Liver (tissue), 6 donors: ENCODE measurements around the gene KCNN1. TPM values are rescaled to one million over a fixed set of nuclear protein-coding genes. Genes with fewer than 3 reads are reported as not detected.

Experiments used
- EGR1 ChIP-seq, 2 donors: IDR thresholded peaks; 2 replicates each; pipeline ENCODE4 v1.6.1; 2016 to 2018; ENCODE audit warnings: antibody characterized with exemption in 2 of 2, low read depth in 2 of 2
- HNF4G ChIP-seq: IDR thresholded peaks from 2 replicates; pipeline ENCODE4 v1.6.1; 2016; ENCODE audit warnings: antibody characterized with exemption
- NR2F2 ChIP-seq: IDR thresholded peaks from 2 replicates; pipeline ENCODE4 v1.6.1; 2016; ENCODE audit warnings: antibody characterized with exemption
- RXRA ChIP-seq, 2 donors: IDR thresholded peaks; 2 replicates each; pipeline ENCODE4 v1.6.1; 2017 to 2018; ENCODE audit warnings: antibody characterized with exemption in 2 of 2, mild to moderate bottlenecking in 1 of 2
- polyA plus RNA-seq, 2 donors: library from polyadenylated mRNA; stranded (reverse) in 1 of 2; unstranded in 1 of 2; fragments of 200-250 nt in 1 of 2; fragments of >200 nt in 1 of 2; fragmentation: Nextera tagmentation in 1 of 2; extraction: Ambion mirVana in 1 of 2; gene quantifications; one replicate each; pipeline versions ENCODE4 v1.2.1 to v1.2.3, GENCODE V29; 2013 to 2015
- small RNA-seq: library from RNA; depleted of rRNA; stranded (forward); fragments of <200 nt; gene quantifications from one replicate; pipeline ENCODE3, GENCODE V24; 2014
- total RNA-seq, 2 donors: library from RNA; depleted of rRNA; stranded (reverse); fragments of >200 nt; gene quantifications; one replicate each; pipeline ENCODE4 v1.2.3, GENCODE V29; 2014
- donor health status: healthy.
- donor health status: healthy.
- donor health status: healthy.

The KCNN1 gene
- total and polyA plus RNA-seq, 4 donors: 0.05 to 0.08 (median 0.05) TPM; not detected in 1

DNA sequence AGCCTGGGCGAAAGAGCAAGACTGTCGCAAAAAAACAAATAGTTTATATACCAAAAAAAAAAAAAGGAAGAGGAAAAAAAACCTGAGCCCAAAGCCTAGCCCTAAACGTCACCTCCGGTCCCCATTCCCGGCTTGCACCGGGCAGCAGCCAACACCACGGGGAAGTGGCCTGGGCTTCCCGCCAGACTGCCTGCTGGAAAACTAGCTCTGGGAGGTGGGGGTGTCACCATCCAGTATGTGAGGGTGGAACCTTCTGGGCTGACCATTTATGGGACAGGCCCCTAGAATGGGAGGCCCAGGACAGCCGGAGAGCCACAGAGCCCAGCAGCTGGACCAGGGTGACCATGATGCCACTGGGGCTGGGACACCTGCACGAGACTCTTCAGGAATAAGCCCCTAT lies 82.5 kb downstream of the KCNN1 start (continued):
- TF ChIP-seq RXRA (IDR thresholded peaks at IDR 0.05) (peak; percentile 22 to 86), EGR1 (IDR thresholded peaks at IDR 0.05; ENCODE audit: low read depth in 2 of 2) (peak in 1 of 2 donors; percentile 91), HNF4G (no peak), NR2F2 (no peak)

Small RNA genes lying within 50 kb of the gene (small RNA-seq; reads per million reads assigned to genes)
- gene RNA5SP468: not detected

Other genes with a start within 250 kb of the KCNN1 start
- gene MAP1S, start 247.6 kb upstream of the KCNN1 start, total RNA-seq: 10 to 100 TPM in 1 of 2 donors, 1 to 10 TPM in 1; 8.2 to 20.3 TPM
- gene MAP1S, start 247.6 kb upstream of the KCNN1 start, polyA plus RNA-seq: 10 to 100 TPM in 1 of 2 donors, 1 to 10 TPM in 1; 8.2 to 12.9 TPM
- 1 to 10 TPM; 2.1 to 2.8 TPM for gene FCHO1, start 215.6 kb upstream of the KCNN1 start, total RNA-seq
- gene FCHO1, start 215.6 kb upstream of the KCNN1 start, polyA plus RNA-seq: 1 to 10 TPM in 1 of 2 donors, under 1 TPM in 1; 0.69 to 1.3 TPM
- 1 to 10 TPM in 1 of 2 donors, under 1 TPM in 1; 0.14 to 1.0 TPM for gene B3GNT3, start 172.0 kb upstream of the KCNN1 start, total RNA-seq
- gene B3GNT3, start 172.0 kb upstream of the KCNN1 start, polyA plus RNA-seq: 1 to 10 TPM; 1.1 to 2.1 TPM
- gene INSL3, start 145.6 kb upstream of the KCNN1 start, total RNA-seq: not detected
- gene INSL3, start 145.6 kb upstream of the KCNN1 start, polyA plus RNA-seq: under 1 TPM in 1 of 2 donors, not detected in 1; 0.22 TPM
- gene JAK3, start 119.1 kb upstream of the KCNN1 start, total RNA-seq: 1 to 10 TPM; 4.4 to 7.1 TPM
- gene JAK3, start 119.1 kb upstream of the KCNN1 start, polyA plus RNA-seq: 1 to 10 TPM in 1 of 2 donors, under 1 TPM in 1; 0.87 to 1.7 TPM
- gene RPL18A, start 107.2 kb upstream of the KCNN1 start, total RNA-seq: 100 to 1,000 TPM; 452 to 468 TPM
- 100 to 1,000 TPM; 487 to 870 TPM for gene RPL18A, start 107.2 kb upstream of the KCNN1 start, polyA plus RNA-seq
- gene SLC5A5, start 95.2 kb upstream of the KCNN1 start, total RNA-seq: under 1 TPM in 1 of 2 donors, not detected in 1; 0.09 TPM
- not detected for gene SLC5A5, start 95.2 kb upstream of the KCNN1 start, polyA plus RNA-seq
- gene CCDC124, start 34.1 kb upstream of the KCNN1 start, total RNA-seq: 10 to 100 TPM; 15.8 to 21.1 TPM
- gene CCDC124, start 34.1 kb upstream of the KCNN1 start, polyA plus RNA-seq: 10 to 100 TPM; 43.0 to 59.3 TPM
- gene ARRDC2, start 41.1 kb downstream of the KCNN1 start, total RNA-seq: 10 to 100 TPM in 1 of 2 donors, 1 to 10 TPM in 1; 7.6 to 32.3 TPM
- gene ARRDC2, start 41.1 kb downstream of the KCNN1 start, polyA plus RNA-seq: 1 to 10 TPM; 2.7 to 5.3 TPM
- gene IL12RB1, start 119.8 kb downstream of the KCNN1 start, total RNA-seq: 1 to 10 TPM; 1.3 to 2.4 TPM
- under 1 TPM; 0.43 to 0.90 TPM for gene IL12RB1, start 119.8 kb downstream of the KCNN1 start, polyA plus RNA-seq
- 10 to 100 TPM in 1 of 2 donors, 1 to 10 TPM in 1; 8.6 to 10.6 TPM for gene MAST3, start 130.7 kb downstream of the KCNN1 start, total RNA-seq
- 1 to 10 TPM; 4.3 to 4.7 TPM for gene MAST3, start 130.7 kb downstream of the KCNN1 start, polyA plus RNA-seq
- 10 to 100 TPM in 1 of 2 donors, 1 to 10 TPM in 1; 9.1 to 37.8 TPM for gene PIK3R2, start 186.1 kb downstream of the KCNN1 start, total RNA-seq
- 1 to 10 TPM; 1.5 to 6.2 TPM for gene PIK3R2, start 186.1 kb downstream of the KCNN1 start, polyA plus RNA-seq
- 100 to 1,000 TPM in 1 of 2 donors, 10 to 100 TPM in 1; 60.2 to 129 TPM for gene IFI30, start 206.7 kb downstream of the KCNN1 start, total RNA-seq
- gene IFI30, start 206.7 kb downstream of the KCNN1 start, polyA plus RNA-seq: 100 to 1,000 TPM in 1 of 2 donors, 10 to 100 TPM in 1; 89.0 to 130 TPM
- 10 to 100 TPM in 1 of 2 donors, 1 to 10 TPM in 1; 3.6 to 12.1 TPM for gene MPV17L2, start 226.1 kb downstream of the KCNN1 start, total RNA-seq
- 10 to 100 TPM; 16.1 to 28.0 TPM for gene MPV17L2, start 226.1 kb downstream of the KCNN1 start, polyA plus RNA-seq
- under 1 TPM; 0.33 to 0.84 TPM for gene RAB3A, start 236.9 kb downstream of the KCNN1 start, total RNA-seq
- gene RAB3A, start 236.9 kb downstream of the KCNN1 start, polyA plus RNA-seq: 1 to 10 TPM in 1 of 2 donors, under 1 TPM in 1; 0.74 to 1.7 TPM